ENCODE measurements around the gene RRBP1.

The RRBP1 gene

GRCh38 chr20:17634661-17635331, 47.2 kb downstream of the RRBP1 start:
- TF ChIP-seq CTCF (IDR thresholded peaks at IDR 0.05; ENCODE audit: borderline replicate concordance, insufficient read depth, low read depth, low read length): no peak
- H3K4me3 ChIP-seq (ENCODE audit: low read depth, low read length): no peak overlapping the region

DNA sequence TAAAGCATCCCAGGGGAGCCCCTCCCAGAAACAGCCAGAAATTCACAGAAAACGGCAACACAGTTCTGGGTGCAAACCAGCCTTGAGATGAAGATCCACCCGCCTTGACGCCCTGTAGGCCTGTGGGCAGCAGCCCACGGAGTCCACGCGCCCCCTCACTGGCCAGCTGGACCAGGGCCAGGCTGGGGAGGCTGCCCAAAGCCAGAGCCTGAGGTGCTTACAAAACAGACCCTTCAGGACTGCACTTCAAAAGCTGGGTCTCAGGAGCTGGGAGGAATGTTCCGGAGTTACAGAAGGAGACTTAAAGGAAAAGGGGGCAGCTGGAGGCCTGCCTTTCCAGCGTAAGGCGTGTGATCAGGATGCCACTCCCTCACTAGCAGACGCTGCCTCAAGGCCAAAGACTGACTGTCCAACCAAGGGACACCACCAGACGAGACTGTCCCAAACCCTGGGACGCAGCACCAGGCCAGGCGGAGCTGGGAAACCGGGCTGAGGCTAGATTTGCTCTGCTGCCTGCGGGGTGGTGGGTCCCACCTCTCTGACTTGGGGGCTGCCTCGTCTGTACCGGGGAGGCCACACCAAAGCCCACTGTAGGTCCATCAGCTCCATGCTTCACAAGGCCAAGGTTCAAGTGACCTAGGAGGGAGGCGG, 48.1 kb downstream of the RRBP1 start:
- no peak for TF ChIP-seq CTCF (IDR thresholded peaks at IDR 0.05; ENCODE audit: borderline replicate concordance, insufficient read depth, low read depth, low read length)
- H3K4me3 ChIP-seq (ENCODE audit: low read depth, low read length): no peak overlapping the region

- TF ChIP-seq CTCF (IDR thresholded peaks at IDR 0.05; ENCODE audit: borderline replicate concordance, insufficient read depth, low read depth, low read length): no peak
These were observed 48.7 kb downstream of the RRBP1 start for GRCh38 chr20:17633221-17633849.

GRCh38 chr20:17631576-17632319, 50.3 kb downstream of the RRBP1 start:
- no peak overlapping the region for H3K4me3 ChIP-seq (ENCODE audit: low read depth, low read length)
- TF ChIP-seq CTCF (IDR thresholded peaks at IDR 0.05; ENCODE audit: borderline replicate concordance, insufficient read depth, low read depth, low read length): no peak

More at GRCh38 chr20:17633221-17633849, 48.7 kb downstream of the RRBP1 start:
- H3K4me3 ChIP-seq (ENCODE audit: low read depth, low read length): no peak overlapping the region

DNA sequence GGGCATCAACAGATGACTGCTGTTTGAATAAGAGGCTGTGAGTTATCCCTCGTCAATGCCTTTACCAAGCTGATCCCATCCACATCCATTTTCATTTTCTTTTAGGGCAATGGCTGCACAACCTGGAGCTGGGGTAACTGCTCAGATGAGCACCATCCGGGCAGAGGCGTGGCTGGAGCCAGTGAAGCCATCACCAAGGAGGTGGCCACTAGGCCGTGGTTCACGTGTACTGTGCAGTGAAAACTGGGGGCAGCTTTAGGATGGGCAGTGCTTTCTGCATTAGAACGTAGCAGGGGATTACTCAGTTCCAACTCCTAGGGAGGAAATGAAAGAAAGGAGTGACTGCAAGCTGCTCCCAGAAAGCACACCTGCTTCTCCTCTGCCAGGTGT, 51.2 kb downstream of the RRBP1 start:
- H3K4me3 ChIP-seq (ENCODE audit: low read depth, low read length): no peak overlapping the region
- no peak for TF ChIP-seq CTCF (IDR thresholded peaks at IDR 0.05; ENCODE audit: borderline replicate concordance, insufficient read depth, low read depth, low read length)

DNA sequence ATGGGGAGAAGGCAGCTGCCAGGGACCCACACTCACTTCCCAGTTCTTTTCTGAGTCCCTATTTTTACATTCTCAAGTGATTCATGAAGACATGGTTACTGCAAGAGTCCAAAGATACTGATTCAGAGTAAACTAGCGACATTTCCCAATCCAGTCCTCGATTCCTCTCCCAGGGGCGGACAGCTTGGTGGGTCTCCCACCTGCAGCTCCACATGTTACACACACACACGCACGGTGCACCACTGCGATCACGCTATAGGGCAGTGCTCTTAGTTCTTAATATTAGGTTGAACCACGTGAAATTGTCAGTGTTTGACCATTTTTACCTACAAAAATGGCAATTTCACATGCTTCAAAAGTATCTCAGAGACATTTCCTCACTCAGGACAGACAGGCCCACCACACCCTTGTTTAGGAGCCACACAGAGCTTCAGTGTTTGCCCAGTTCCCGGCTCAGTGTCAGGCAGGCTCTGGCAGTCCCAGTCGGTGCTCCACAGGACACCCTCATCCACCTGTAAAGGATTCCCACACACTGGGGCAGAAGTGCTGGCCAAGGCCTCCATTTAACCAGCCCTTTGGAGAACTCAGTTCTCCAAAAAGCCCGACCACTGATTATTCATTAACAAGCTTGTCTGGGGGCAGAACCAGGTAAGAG, 51.8 kb downstream of the RRBP1 start:
- no peak overlapping the region for H3K4me3 ChIP-seq (ENCODE audit: low read depth, low read length)
- no peak for TF ChIP-seq CTCF (IDR thresholded peaks at IDR 0.05; ENCODE audit: borderline replicate concordance, insufficient read depth, low read depth, low read length)
